Mammary epithelial cell (primary cell): Measurements from ENCODE around the gene CPNE4.

Experiments
- CTCF ChIP-seq, 2 donors: IDR thresholded peaks in 1 of 2; conservative IDR thresholded peaks in 1 of 2; 2 replicates each; pipeline ENCODE4 v1.5.1; 2011 to 2012; ENCODE audit warnings: inconsistent platforms in 2 of 2, low read length in 2 of 2, mild to moderate bottlenecking in 2 of 2, control low read depth in 1 of 2, low read depth in 1 of 2; ENCODE audit not compliant: insufficient read depth in 1 of 2; ENCODE audit errors: extremely low read depth in 1 of 2
- EZH2 ChIP-seq: IDR thresholded peaks from 2 replicates; pipeline ENCODE4 v1.6.1; 2012; ENCODE audit warnings: low read length, inconsistent platforms, borderline replicate concordance

DNA sequence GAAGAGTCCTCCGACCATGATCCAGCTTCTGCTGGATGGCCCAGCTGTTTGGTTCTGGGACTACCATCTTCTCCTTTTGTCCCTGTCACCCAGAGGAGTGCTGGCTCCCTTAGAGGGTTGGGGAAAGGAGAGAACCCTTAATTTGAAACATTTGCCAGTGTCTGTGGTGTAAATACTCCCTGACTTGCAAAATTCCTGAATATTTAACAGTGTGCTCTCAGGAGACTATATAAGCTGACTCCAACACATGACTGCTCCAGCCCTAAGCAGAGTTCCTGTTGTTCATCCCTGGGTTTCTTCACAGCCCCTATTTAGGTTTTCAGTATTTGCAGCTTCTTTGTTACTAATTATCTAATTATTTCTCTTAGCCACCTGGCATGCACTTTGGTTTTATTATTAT lies 133.1 kb downstream of the CPNE4 start:
- TF ChIP-seq CTCF (conservative IDR thresholded peaks at IDR 0.05 in 1 of 2, IDR thresholded peaks at IDR 0.05 in 1 of 2; ENCODE audit: extremely low read depth in 1 of 2, insufficient read depth in 1 of 2, low read depth in 1 of 2, low read length in 2 of 2), result no peak
- TF ChIP-seq EZH2, result no peak
